Vagina (tissue), 2 donors: ENCODE data around the gene PSMA6. TPM values are rescaled to one million over a fixed set of nuclear protein-coding genes. Genes with fewer than 3 reads are reported as not detected.

Source experiments
- DNase-seq, 2 donors: peaks; one replicate each; pipeline ENCODE4 v3.0.0-alpha.2; 2017; ENCODE audit errors: extremely low spot score in 2 of 2
- H3K27ac ChIP-seq: fragments of 200-600 bp; sonication (generic); one replicate; pipeline ENCODE4 v1.5.1; 2019
- H3K27me3 ChIP-seq: fragments of 200-600 bp; sonication (generic); one replicate; pipeline ENCODE4 v1.5.1; 2019
- H3K36me3 ChIP-seq, 2 donors: fragments of 200-600 bp; sonication (generic); one replicate each; pipeline ENCODE4 v1.5.1; 2017 to 2019
- H3K4me1 ChIP-seq: fragments of 200-600 bp; sonication (generic); one replicate; pipeline ENCODE4 v1.5.1; 2019
- H3K4me3 ChIP-seq, 2 donors: fragments of 200-600 bp; sonication (generic); 1 replicate in 1 of 2; 2 replicates in 1 of 2; pipeline ENCODE4 v1.5.1; 2016 to 2019
- H3K9me3 ChIP-seq: fragments of 200-600 bp; sonication (generic); one replicate; pipeline ENCODE4 v1.5.1; 2019
- CTCF ChIP-seq, 3 experiments: fragments of 450-650 bp in 2 of 3; fragments of 200-600 bp in 1 of 3; sonication (generic) in 1 of 3; IDR thresholded peaks; one replicate each; pipeline ENCODE4 v1.5.1; 2017 to 2019; ENCODE audit warnings: antibody characterized with exemption in 3 of 3, mild to moderate bottlenecking in 2 of 3, moderate library complexity in 2 of 3
- POLR2A ChIP-seq, 2 donors: fragments of 450-650 bp; IDR thresholded peaks; one replicate each; pipeline ENCODE4 v1.6.1; 2017; ENCODE audit warnings: antibody characterized with exemption in 2 of 2, mild to moderate bottlenecking in 2 of 2, moderate library complexity in 2 of 2
- POLR2AphosphoS5 ChIP-seq, 2 donors: sonication (generic); formaldehyde crosslinking; IDR thresholded peaks; one replicate each; pipeline ENCODE4 v1.9.0; 2017; ENCODE audit warnings: antibody characterized with exemption in 2 of 2, mild to moderate bottlenecking in 2 of 2, low read depth in 1 of 2; ENCODE audit not compliant: insufficient read depth in 1 of 2
- intact Hi-C: fragments of 100-400 bp; cut with DNase I; formaldehyde crosslinking; loops from one replicate; pipeline ENCODE4 v1.15.1; 2023
- total RNA-seq: library from RNA; depleted of rRNA; stranded (reverse); fragments of >200 nt; gene quantifications from one replicate; pipeline ENCODE4 v1.2.3, GENCODE V29; 2016

PSMA6 gene
- total RNA-seq, 1 donor from 2014 or later, result 76.9 TPM

- DNase-seq, result no peak
- no peaks in the 10 kb centered on the region for H3K27me3 ChIP-seq
- no peaks in the 10 kb centered on the region for H3K36me3 ChIP-seq
- no peak for TF ChIP-seq CTCF (IDR thresholded peaks at IDR 0.05)
- no peak for TF ChIP-seq POLR2A (IDR thresholded peaks at IDR 0.05)
- TF ChIP-seq POLR2AphosphoS5 (IDR thresholded peaks at IDR 0.05; ENCODE audit: insufficient read depth in 1 of 2, low read depth in 1 of 2), result no peak
- no peak overlapping the region for H3K27ac ChIP-seq
- intact Hi-C loops, result no loop called here
- no peak overlapping the region for H3K4me3 ChIP-seq
- no peaks in the 10 kb centered on the region for H3K9me3 ChIP-seq
- H3K4me1 ChIP-seq, result no peaks in the 10 kb centered on the region
These were observed 37.4 kb upstream of the PSMA6 start for GRCh38 chr14:35254736-35255135.

GRCh38 chr14:35255711-35256110 is 36.5 kb upstream of the PSMA6 start:
- Histone ChIP-seq H3K4me3 (no peak overlapping the region), H3K9me3 (no peaks in the 10 kb centered on the region), H3K36me3 (no peaks in the 10 kb centered on the region), H3K27me3 (no peaks in the 10 kb centered on the region), H3K27ac (no peak overlapping the region), H3K4me1 (no peaks in the 10 kb centered on the region)
- TF ChIP-seq POLR2AphosphoS5 (IDR thresholded peaks at IDR 0.05; ENCODE audit: insufficient read depth in 1 of 2, low read depth in 1 of 2) (no peak), POLR2A (IDR thresholded peaks at IDR 0.05) (no peak), CTCF (IDR thresholded peaks at IDR 0.05) (no peak)
- no peak for DNase-seq
- intact Hi-C loops, result no loop called here

GRCh38 chr14:35257809-35258208 is 34.4 kb upstream of the PSMA6 start:
- intact Hi-C loops, result no loop called here

GRCh38 chr14:35258420-35258819 is 33.8 kb upstream of the PSMA6 start:
- H3K9me3 ChIP-seq, result no peaks in the 10 kb centered on the region
- no peaks in the 10 kb centered on the region for H3K27me3 ChIP-seq
- DNase-seq, result no peak
- H3K4me3 ChIP-seq, result no peak overlapping the region
- no peak overlapping the region for H3K27ac ChIP-seq
- TF ChIP-seq POLR2AphosphoS5 (IDR thresholded peaks at IDR 0.05; ENCODE audit: insufficient read depth in 1 of 2, low read depth in 1 of 2) (no peak), CTCF (IDR thresholded peaks at IDR 0.05) (no peak), POLR2A (IDR thresholded peaks at IDR 0.05) (no peak)
- intact Hi-C loops, result no loop called here
- H3K36me3 ChIP-seq, result no peaks in the 10 kb centered on the region
- H3K4me1 ChIP-seq, result no peaks in the 10 kb centered on the region

More at GRCh38 chr14:35257809-35258208, 34.4 kb upstream of the PSMA6 start:
- Histone ChIP-seq H3K27ac (no peak overlapping the region), H3K9me3 (no peaks in the 10 kb centered on the region), H3K4me1 (no peaks in the 10 kb centered on the region), H3K27me3 (no peaks in the 10 kb centered on the region), H3K36me3 (no peaks in the 10 kb centered on the region), H3K4me3 (no peak overlapping the region)
- no peak for DNase-seq
- TF ChIP-seq POLR2A (IDR thresholded peaks at IDR 0.05) (no peak), POLR2AphosphoS5 (IDR thresholded peaks at IDR 0.05; ENCODE audit: insufficient read depth in 1 of 2, low read depth in 1 of 2) (no peak), CTCF (IDR thresholded peaks at IDR 0.05) (no peak)

GRCh38 chr14:35261774-35262173 is 30.4 kb upstream of the PSMA6 start:
- no peaks in the 10 kb centered on the region for H3K27me3 ChIP-seq
- no peak for DNase-seq
- no peak overlapping the region for H3K4me3 ChIP-seq
- intact Hi-C loops, result no loop called here
- TF ChIP-seq POLR2AphosphoS5 (IDR thresholded peaks at IDR 0.05; ENCODE audit: insufficient read depth in 1 of 2, low read depth in 1 of 2) (no peak), CTCF (IDR thresholded peaks at IDR 0.05) (peak in 1 of 3 experiments; percentile 5)
- H3K9me3 ChIP-seq, result no peaks in the 10 kb centered on the region
- H3K27ac ChIP-seq, result no peak overlapping the region
- H3K4me1 ChIP-seq, result no peaks in the 10 kb centered on the region
- H3K36me3 ChIP-seq, result no peaks in the 10 kb centered on the region
